ENCODE results near the gene ADRA1B.
A peak's percentile ranks its signal among the peaks of the same experiment; 100 is the strongest.
"Not testable (repeated sequence)": the region's sequence is repeated elsewhere in the genome, so short reads cannot be mapped to it uniquely, and the experiment has no call there.

The ADRA1B gene

DNA sequence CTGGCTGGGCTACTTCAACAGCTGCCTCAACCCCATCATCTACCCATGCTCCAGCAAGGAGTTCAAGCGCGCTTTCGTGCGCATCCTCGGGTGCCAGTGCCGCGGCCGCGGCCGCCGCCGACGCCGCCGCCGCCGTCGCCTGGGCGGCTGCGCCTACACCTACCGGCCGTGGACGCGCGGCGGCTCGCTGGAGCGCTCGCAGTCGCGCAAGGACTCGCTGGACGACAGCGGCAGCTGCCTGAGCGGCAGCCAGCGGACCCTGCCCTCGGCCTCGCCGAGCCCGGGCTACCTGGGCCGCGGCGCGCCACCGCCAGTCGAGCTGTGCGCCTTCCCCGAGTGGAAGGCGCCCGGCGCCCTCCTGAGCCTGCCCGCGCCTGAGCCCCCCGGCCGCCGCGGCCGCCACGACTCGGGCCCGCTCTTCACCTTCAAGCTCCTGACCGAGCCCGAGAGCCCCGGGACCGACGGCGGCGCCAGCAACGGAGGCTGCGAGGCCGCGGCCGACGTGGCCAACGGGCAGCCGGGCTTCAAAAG is 55.7 kb downstream of the ADRA1B start:
- no peak for DNase-seq

DNA sequence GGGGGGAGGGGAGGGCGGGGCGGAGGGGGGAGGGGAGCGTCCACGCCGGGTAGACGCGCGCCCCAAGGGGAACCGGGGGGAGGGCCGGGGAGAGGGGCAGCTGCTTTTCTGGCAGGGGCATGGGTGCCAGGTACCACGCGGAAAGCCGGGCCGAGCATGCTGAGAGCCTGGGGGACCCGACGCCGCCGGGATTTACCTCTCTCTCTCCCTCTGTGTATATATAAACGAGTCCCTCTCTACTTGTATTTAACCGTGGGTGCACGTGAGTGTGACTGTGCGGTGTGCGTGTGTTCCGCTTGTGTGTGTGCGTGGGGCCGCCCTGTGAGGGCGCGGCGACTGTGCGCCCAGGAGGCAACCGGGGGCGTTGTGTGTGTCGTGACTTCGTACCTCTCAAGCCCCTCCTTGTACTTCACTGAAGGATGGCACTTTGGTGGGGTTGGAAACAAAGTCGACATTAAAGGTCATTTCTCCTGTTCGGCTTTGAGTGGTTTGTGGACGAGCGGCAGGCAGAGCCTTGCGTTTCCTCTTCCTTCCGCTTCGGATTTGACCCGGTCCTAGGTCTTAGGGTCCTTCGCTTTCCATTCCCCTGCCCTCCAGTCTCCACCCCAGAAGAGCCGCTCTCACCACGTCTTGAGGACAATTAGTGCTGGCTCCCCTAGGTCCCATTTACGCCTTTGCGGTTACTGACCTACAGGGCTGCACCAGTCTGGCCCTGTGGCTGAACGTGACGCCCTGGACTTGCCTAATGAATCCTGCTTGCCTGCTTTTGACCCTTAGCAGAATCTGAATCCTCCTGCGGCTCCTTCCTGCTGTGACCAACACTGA is 56.5 kb downstream of the ADRA1B start:
- DNase-seq: no peak

DNA sequence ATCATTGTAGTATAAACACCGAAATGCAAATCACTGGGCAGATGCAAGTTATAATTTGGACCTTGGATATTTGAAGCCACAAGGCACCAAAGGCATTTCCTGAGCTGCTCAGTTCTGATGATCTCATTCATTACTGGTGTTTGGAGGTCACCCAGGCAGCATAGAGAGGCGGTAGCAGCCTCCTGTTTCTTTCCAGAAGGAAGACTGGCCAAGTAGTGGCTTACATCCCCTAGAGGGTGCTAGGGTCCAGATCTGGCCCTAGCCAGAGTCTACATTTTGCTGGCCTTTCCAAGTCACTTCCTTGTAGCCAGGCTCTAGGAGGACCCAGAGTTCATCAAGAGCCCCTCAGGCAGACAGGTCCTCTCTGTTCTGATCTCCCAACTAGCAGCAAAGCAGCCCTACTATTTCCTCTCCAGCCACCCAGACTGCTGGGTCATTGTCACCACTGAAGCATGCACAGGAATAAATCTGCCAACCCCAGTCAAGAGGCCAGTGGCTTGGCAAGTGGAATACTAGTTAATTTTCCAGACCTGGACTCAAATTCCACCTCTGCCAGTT is 59.3 kb downstream of the ADRA1B start:
- peak; percentile 20 for DNase-seq

DNA sequence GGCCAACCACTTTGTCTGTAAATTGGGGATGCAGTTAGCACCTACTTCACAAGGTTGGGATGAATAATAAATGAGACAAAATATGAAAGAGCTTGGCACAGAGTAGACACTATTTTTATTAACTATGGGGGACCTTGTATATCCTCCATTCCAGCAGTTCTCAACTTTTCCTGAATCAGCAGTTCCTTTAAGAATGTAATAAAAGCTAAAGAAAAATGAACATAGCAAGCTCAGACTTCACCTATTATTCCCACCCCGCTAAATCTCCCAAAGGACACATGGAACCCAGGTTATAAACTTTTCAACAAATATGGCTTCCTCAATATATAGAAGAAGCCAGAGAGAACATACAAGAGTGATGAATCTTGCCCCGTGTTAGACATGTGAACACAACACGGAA is 60.6 kb downstream of the ADRA1B start:
- DNase-seq: no peak

DNA sequence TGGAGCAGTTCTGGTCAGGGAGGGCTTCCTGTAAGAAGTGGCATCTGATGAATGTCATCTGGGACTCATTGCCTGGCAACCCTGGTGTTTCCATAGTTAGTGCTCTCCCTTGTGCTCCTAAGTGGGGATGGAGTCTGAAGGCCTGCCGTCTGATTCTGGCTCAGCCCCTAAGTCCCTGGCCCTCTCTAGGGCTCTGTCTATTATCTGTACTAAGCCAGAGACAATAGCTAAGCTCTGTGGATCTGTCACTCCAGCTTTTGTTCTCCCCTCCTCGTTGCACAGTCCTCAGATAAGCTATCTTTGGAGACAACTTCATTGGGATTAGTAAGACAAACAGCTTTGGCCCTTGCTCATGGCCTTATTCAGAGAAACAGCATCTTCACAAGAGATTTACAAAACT is 62.1 kb downstream of the ADRA1B start:
- no peak for DNase-seq

DNA sequence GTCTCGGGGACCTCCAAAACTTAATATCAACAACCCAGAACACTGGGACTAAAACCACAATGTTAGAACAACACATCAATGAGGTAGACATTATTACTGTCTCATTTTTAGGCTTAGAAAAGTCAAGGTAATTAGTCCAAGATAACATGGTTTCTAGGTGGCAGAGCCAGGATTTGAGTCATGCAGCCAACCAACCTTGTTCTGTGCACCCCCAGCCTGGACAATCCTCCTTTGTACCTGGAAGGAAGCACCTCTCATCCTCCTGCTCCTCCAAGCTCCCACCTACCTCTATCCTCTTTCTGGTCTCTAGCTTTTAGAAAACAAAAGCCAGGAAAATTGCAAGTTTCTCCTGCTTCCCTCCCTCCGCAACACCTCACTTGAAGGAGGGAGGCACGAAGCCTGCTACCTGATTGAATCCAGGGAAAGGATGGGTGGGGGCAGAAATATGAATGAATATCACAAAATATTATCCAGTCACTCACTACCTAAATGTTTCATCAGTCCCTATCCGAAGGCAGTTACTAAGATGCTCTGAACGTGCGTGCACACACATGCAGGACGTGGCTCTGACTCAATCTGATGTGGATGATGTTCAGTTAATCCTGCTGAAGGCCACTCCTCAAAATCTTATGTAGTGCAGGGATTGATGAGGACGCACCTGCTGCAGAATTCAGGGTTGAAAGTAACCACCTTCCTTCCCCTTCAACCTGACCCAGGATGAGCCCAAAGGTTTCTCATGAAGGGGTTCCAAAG is 66.3 kb downstream of the ADRA1B start:
- DNase-seq: no peak

DNA sequence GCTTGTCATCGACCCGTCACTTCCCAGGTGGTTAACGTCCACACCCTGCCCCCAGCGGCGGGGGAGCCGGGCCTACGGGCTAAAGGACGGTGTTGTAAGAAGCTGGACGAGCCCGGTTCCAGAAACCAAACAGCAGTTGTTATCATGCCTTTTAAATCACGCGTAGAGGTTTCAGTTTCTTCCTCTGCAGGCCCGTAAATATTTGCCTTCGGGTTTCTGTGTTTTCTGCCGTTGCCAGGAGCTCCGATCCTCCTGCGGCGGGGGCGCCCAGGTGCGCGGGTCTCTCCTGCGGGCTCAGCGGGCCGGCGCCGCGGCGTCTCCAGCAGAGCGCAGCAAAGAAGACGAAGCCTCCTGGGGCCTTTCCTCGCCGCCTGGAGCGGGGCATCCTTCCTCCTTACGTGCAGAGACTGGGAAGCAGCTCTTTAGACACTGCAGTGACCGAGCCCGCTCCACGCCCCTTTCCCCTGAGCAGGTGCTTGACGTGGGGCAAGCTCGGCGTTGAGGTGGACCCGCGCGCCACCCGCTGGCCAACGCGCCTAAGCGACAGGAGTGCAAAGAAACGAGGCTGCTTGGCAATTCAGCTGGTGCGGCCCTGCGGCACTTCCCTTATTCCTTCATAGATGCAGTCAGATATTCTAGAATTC is 70.9 kb downstream of the ADRA1B start:
- DNase-seq: peak; percentile 39

DNA sequence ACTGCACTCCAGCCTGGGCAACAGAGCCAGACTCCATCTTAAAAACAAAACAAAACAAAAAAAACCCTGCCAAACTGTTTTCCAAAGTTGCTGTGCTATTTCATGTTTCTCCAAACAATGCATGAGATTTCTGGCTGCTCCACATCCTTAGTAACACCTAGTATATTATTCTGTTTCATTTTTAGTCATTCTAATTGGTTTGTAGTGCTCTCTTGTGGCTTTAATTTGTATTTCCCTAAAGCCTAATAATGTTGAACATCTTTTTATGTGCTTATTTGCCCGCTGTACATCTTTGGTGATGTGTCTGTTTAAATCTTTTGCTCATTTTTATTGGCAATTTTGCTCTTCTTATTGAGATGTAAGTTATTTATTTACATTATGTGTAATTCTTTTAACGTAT is 74.2 kb downstream of the ADRA1B start:
- no peak for DNase-seq

DNA sequence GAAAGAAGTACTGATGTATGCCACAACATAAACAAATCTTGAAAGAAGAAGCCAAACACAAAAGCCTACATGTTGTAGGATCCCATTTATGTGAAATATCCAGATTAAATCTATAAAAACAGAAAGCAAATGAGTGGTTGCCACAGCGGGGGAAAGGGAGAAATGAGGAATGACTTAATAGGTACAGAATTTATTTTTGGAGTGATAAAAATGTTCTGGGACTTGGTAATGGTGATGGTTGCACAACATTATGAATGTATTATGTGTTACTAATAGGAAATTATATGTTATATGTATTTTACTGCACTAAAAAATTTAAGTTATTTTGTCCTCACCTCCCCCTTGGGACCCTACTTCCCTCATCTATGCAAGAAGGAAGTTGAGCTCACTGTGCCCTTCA is 76.3 kb downstream of the ADRA1B start:
- DNase-seq: no peak

DNA sequence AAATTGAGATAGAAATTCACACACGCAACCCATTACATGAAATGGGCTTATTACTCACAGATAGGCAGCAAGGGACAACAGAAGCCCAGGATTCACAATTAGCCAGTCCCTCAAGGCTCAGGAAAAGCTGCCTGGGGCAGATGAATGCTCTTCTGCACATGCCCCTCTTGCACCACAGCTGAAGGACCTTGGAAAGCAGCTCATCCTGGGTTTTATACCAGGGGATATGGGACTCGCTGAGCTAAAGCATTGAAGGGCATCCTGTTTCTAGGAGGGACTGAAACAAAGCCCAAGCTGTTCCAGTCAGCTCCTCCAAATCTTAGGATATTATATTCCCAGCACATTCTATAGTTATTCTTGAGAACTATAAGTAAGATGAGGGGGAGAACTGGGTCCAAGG is 76.9 kb downstream of the ADRA1B start:
- no peak for DNase-seq

DNA sequence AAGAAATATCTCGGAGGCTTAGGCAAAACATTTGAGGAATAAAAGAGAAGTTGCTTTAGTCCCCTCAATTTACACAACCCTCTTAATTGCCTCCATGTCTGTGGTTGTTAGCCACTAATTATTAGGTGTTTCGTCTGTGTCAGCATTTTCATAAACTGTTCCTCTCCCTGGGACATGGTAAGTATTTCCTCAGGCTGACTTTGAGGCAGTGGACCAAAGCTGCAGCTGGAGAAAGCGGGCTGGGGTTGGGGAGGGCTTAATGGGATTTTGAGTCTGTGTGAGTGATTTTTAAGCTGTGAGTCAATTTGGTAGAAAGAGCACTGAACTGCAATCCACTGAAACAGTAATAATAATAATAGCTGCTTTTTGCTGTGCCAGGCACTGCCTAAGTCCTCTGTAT is 79.6 kb downstream of the ADRA1B start:
- DNase-seq: no peak

DNA sequence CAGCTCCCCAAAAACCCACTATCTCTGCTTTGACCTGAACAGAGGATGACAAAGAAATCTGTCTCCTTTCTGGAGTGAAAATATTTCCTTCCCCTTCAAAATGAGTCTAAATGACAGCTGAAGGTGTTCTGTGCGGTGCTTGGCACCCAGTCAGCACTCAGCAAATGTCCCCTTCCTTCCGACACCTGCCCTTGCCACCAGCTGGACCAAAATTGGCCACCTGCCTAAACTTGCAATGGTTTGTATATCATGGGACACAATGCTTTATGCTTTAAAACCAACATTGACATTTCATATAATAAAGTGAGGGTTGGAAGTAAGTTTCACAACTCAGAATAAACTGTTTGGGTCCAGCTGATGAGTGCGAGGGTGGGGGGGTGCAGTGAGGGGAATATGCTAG is 85.2 kb downstream of the ADRA1B start:
- no peak for DNase-seq

DNA sequence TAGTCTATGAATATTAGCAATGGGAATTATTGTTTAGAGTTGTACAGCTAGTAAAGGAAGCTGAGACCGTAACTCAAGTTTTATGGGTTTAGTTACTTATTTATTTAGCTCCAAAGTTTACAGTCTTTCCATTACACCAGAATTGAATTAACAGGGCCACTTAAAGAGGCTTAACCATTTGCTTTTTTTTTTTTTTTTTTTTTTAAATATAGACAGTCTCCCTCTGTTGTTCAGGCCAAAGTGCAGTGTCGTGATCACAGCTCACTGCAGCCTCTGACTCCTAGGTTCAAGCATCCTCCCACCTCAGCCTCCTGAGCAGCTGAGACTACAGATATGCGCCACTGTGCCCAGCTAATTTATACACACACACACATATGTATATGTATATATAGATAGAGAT is 91.2 kb downstream of the ADRA1B start:
- no peak for DNase-seq

DNA sequence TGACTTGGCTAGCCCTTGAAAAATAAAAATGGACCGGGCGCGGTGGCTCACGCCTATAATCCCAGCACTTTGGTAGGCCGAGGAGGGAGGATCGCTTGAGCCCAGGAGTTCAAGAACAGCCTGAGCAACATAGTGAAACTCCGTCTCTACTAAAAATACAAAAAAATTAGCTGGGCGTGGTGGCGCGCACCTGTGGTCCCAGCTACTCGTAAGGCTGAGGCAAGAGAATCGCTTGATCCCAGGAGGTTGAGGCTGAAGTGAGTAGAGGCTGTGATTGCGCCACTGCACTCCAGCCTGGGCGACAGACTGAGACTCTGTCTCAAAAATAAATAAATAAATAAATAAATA is 92.2 kb downstream of the ADRA1B start:
- DNase-seq: not testable (repeated sequence)

DNA sequence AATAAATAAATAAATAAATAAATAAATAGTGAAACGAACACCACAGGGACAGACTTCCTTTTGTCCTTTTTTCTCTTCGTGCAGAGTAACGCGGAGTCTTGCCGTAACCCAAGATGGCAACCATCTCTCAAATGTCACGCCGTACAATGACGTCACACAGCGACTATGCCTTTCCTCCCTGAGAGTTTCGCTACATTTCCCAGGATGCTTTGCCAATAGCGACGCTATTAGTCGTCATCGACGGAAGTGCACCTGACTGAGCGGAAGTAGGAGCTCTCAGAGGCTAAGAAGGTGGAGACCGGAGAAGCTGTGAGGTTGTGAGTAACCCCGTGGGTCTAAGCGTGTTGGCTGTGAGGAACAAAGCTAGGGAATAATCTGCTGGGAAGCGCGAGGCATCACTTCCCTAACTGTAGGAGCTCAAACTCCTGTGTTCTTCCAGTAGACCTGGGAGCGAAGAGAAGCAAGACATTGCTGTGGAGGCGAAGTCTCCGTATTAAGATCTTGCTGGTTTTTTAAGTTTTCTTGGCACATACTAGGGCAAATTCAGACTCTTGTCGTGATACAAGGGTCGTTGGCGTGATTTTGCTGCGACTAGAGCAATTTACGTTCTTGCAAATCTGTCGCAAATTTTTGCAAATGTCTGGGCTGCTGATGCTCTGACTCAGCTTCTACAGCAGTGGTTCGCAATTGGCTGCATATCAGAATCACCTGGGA is 92.8 kb downstream of the ADRA1B start, which contains the start of gene TTC1:
Gene TTC1, plus strand, starts transcription at position 263 of the 714 bp plus-strand sequence. CDS start 1,390 bp downstream, outside the sequence.
- peak; percentile 77 for DNase-seq

DNA sequence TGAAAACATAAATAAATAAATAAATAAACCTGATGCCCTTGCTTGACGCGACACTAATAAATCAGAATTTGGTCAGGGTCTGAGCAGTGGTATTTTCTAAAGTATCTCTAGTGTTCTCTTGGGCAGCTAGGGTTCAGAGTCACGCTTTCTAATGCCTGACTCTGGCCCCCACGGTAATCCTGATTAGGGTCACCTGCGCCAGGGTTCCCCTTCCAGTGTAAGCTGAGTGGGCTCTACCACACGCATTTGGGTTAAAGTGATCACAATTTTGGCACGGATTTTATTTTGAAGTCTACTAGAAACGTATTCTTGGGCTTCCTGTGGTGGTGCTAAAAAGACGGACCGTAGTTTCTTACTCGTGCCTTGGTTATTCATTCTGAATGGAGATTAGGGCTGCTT is 93.3 kb downstream of the ADRA1B start:
- no peak for DNase-seq

DNA sequence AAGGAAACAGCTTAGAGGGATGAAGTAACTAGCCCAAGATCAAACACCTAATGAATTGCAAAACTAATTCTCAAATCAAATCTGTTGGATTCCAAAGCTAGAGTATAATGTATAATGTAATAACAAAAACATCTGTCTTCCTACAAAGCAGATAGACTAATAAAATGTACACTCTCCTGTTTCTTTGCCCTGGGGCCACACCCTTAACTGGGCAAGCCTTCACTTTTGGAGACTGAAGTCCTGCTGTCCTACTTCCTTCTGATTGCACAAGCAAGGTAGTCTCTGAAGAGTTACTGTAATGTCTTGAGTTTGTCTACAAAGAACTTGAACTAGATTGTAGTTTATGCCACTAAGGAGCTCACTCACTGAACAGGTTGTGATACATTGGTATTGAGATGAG is 95.2 kb downstream of the ADRA1B start:
- DNase-seq: no peak

DNA sequence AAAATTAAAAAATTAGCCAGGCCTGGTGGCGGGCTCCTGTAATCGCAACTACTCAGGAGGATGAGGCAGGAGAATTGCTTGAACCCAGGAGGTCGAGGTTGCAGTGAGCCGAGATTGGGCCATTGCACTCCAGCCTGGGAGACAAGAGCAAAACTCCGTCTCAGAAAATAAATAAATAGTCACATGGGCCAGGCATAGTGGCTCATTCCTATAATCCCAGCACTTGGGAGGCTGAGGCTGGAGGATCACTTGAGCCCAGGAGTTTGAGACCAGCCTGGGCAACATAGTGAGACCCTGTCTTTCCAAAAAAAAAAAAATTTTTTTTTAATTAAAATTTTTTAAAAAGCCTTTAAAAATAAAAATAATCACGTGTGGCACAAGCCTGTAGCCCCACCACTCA is 97.9 kb downstream of the ADRA1B start:
- DNase-seq: not testable (repeated sequence)

DNA sequence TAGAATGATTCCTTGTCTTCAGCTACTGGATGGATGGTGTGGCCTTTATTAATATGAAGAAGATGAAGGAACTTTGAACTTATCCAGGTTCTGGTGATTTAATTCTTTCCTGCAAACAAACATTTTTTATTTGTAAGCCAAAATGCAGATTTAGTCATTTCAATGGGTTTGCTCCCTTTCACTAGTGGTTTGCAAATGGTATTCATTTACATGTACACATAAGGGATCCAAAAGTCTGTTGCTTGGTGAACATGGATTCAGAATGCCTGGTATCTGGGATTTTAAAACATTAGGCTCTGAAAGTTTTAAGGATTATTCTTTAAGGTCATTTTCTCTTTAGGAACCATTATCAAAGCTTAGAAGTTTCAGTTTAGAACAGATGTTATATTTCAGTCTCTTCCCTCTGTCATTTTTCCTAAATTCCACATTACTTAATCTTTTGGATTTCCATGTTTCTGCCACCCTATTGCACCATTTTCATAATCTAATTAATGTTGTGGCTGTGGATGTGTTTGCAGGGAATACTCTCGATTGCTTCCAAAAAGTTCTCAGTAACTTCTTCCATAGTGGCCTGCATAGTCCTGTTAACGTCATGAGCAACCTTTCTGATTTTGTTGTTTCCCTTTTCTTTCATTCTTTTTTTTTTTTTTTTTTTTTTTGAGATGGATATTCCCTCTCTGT is 102.8 kb downstream of the ADRA1B start:
- no peak for DNase-seq

DNA sequence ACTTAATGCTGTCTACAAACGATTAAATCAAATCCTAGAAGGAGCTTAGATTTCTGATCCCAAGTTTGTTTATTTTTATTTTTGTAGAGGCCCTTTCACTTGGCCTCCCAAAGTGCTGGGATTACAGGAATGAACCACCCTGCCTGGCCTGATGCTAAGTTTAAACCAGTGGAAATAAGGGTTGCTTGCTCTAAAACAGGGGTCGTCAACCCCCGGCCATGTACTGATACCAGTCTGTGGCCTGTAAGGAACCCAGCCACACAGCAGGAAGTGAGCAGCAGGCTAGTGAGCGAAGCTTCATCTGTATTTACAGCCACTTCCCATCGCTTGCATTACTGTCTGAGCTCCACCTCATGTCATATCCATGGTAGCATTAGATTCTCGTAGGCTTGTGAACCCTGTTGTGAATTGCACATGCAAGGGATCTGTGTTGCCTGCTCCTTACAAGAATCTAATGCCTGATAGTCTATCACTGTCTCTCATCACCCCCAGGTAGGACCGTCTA is 104.0 kb downstream of the ADRA1B start:
- no peak for DNase-seq

DNA sequence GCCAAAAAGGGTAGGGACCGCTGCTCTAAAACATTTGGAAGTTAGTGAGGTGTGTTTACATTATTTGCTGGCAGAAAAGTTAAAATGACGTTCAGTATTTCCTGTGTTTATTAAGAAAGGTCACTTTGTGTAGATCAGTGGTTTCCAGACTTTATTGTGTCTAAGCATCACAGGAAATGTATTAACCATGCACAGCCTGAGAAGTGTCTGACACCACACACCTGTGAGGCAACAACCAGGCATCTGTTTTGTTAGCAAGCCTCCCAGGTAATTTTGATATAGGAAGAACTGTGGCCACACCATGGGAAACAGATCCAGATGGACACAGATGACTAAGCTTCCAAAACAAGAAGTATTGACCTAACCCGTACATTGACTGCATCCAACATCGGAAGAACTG is 104.7 kb downstream of the ADRA1B start:
- DNase-seq: no peak

Data from GOT3 (cell line).